Lower lobe of right lung (tissue), 2 donors: ENCODE results near the gene TMEM178A. TPM values are rescaled to one million over a fixed set of nuclear protein-coding genes. Genes with fewer than 3 reads are reported as not detected.

Source experiments
- ATAC-seq, 2 donors: fragments of 200-7000 bp; cut with Tn5 transposase; one replicate each; pipeline ENCODE4 v1.9.1; 2020 to 2022; ENCODE audit warnings: mild to moderate bottlenecking in 2 of 2, moderate library complexity in 2 of 2
- DNase-seq: peaks from one replicate; pipeline ENCODE4 v3.0.0-alpha.2; 2020
- H3K27ac ChIP-seq: fragments of 200-600 bp; one replicate; pipeline ENCODE4 v1.8.0; 2022
- H3K27me3 ChIP-seq: fragments of 200-600 bp; one replicate; pipeline ENCODE4 v1.8.0; 2022; ENCODE audit warnings: low read depth
- H3K36me3 ChIP-seq: fragments of 200-600 bp; one replicate; pipeline ENCODE4 v1.8.0; 2022; ENCODE audit warnings: mild to moderate bottlenecking
- H3K4me1 ChIP-seq: fragments of 200-600 bp; one replicate; pipeline ENCODE4 v1.8.0; 2022
- H3K4me3 ChIP-seq: fragments of 200-600 bp; one replicate; pipeline ENCODE4 v1.8.0; 2022; ENCODE audit warnings: mild to moderate bottlenecking
- H3K9me3 ChIP-seq: fragments of 200-600 bp; one replicate; pipeline ENCODE4 v1.8.0; 2022
- intact Hi-C: fragments of 100-400 bp; cut with DNase I; formaldehyde crosslinking; loops from one replicate; pipeline ENCODE4 v1.11.0; 2022
- total RNA-seq: library from RNA; stranded (reverse); fragmentation: NEBNext Ultra II Directional; extraction: Animal tissue kit (Norgen Biotek cat#: 25700); gene quantifications from one replicate; pipeline ENCODE4 v1.2.1, GENCODE V29; 2021
- TF ChIP-seq, protein P1 (sequence below): fragments of 200-600 bp; IDR thresholded peaks from one replicate; pipeline ENCODE4 v1.8.0; 2022; ENCODE audit warnings: antibody characterized with exemption, mild to moderate bottlenecking
- donor health status: DM: no; HTN: yes; CAD: no; lungs with severe emphysema.

Gene TMEM178A
- total RNA-seq, 1 donor from 2014 or later, result 3.2 TPM

DNA sequence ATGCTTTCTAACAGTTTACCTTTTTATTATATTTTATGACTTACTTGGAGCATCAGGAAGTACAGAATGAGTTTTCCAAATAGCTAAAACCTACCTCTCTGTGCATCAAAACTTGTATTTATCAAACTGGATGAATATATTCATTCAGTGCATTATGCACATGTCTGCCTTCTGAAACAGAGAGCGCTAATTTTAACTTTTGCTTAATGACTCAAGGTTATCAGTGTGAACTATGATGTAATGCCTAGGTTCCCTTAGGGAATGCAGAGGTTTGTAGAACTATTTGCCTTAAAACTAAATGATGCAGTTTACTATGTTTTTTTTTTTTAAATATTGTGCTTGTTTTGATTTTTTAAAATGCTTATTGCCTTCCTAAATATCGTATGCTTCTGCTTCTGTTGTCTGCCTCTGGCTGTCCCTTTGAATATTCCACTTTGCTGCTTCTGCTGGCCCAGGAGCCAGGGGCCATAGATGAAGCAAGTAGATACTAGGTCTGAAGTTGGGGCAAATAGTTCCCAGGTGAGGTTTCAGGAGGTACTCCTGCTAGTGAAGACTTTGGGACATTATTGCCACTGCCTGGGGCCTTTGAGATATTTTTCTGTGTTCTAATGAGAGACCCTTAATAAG lies 16.5 kb downstream of the TMEM178A start:
- Histone ChIP-seq H3K4me3 (no peak overlapping the region), H3K27ac (no peak overlapping the region), H3K9me3 (no peaks in the 10 kb centered on the region), H3K27me3 (no peaks in the 10 kb centered on the region), H3K36me3 (no peaks in the 10 kb centered on the region), H3K4me1 (no peaks in the 10 kb centered on the region)
- ATAC-seq, result no peak
- no peak for DNase-seq
- TF ChIP-seq, protein P1, sequence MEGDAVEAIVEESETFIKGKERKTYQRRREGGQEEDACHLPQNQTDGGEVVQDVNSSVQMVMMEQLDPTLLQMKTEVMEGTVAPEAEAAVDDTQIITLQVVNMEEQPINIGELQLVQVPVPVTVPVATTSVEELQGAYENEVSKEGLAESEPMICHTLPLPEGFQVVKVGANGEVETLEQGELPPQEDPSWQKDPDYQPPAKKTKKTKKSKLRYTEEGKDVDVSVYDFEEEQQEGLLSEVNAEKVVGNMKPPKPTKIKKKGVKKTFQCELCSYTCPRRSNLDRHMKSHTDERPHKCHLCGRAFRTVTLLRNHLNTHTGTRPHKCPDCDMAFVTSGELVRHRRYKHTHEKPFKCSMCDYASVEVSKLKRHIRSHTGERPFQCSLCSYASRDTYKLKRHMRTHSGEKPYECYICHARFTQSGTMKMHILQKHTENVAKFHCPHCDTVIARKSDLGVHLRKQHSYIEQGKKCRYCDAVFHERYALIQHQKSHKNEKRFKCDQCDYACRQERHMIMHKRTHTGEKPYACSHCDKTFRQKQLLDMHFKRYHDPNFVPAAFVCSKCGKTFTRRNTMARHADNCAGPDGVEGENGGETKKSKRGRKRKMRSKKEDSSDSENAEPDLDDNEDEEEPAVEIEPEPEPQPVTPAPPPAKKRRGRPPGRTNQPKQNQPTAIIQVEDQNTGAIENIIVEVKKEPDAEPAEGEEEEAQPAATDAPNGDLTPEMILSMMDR, result no peak
- intact Hi-C loops, result no loop called here

DNA sequence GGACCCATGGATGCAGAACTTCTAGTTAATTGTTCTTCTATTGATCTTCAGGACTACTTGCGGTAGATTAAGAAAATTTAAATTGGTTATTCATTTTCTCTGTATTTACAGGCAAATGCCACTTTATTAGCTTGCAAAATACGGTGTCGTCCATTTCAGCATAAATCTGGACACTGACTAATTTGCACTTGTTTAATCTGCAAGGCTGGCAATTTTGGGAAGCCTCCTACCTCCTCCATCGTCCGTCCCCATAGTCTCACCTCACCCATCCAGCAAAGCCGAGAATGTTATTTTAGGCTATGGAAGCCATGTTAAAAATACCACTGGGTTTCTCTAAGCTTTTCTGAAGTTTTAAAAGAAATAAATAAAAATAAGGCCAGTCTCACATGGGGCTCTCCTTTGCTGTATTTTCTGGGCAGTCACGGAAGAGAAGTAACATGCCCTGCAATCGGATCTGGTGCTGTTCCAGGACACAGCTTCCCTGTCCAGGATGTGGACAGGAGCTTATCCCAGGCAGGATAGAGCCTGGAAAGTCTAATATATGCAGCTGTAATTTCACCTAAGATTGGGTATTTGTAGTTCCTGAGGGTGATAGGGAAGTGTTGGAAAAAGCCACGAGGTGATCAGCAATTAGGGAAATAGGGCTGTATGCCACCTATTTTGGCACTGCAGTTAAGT lies 17.4 kb downstream of the TMEM178A start:
- Histone ChIP-seq H3K9me3 (no peaks in the 10 kb centered on the region), H3K4me3 (no peak overlapping the region), H3K27ac (no peak overlapping the region), H3K27me3 (no peaks in the 10 kb centered on the region), H3K36me3 (no peaks in the 10 kb centered on the region), H3K4me1 (no peaks in the 10 kb centered on the region)
- TF ChIP-seq, protein P1, result no peak
- no peak for DNase-seq
- ATAC-seq, result no peak
- intact Hi-C loops, result no loop called here

DNA sequence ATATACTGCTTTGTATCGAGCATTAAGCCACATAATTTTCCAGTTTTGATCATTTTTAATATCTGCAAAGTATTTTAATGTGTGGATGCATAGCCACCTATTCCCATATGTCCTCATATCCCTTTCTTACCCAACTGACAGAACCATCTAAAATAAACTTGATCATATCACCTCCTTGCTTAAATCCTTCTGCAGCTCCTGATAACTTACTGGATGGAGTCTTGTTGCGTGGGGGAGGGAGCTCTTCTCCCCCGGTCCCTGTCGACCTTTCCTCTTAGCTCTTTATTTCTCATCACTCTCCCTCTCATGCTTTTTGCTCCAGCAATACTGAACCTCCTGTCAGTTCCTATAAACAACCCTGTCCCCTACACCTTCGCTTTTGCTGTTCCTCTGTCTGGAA lies 18.7 kb downstream of the TMEM178A start:
- Histone ChIP-seq H3K36me3 (no peaks in the 10 kb centered on the region), H3K4me3 (no peak overlapping the region), H3K9me3 (no peaks in the 10 kb centered on the region), H3K4me1 (no peaks in the 10 kb centered on the region), H3K27me3 (no peaks in the 10 kb centered on the region), H3K27ac (no peak overlapping the region)
- no peak for ATAC-seq
- TF ChIP-seq, protein P1, result no peak
- intact Hi-C loops, result no loop called here
- DNase-seq, result no peak

DNA sequence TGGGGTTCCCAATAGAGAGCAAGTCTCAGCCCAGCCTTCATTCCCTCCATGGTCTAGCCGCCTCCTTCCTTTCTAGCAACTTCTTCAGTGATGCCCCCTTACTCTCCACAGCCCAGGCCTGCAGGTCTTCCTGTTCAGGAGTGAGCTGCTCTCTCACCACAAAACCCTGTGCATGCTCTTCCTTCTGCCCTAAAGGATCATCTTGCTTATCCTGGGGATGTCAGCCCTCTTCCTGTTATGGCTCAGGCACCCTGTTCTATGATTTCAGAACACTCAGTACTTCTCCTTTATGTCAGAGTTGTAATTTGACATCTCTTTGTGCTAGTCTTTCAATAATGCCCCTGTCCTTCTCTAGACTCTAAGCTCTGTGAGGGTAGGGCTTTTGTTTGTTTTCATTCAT lies 19.4 kb downstream of the TMEM178A start:
- Histone ChIP-seq H3K4me3 (no peak overlapping the region), H3K36me3 (no peaks in the 10 kb centered on the region), H3K27me3 (no peaks in the 10 kb centered on the region), H3K4me1 (no peaks in the 10 kb centered on the region), H3K9me3 (no peaks in the 10 kb centered on the region), H3K27ac (no peak overlapping the region)
- intact Hi-C loops, result no loop called here
- no peak for DNase-seq
- ATAC-seq, result no peak
- TF ChIP-seq, protein P1, result no peak

DNA sequence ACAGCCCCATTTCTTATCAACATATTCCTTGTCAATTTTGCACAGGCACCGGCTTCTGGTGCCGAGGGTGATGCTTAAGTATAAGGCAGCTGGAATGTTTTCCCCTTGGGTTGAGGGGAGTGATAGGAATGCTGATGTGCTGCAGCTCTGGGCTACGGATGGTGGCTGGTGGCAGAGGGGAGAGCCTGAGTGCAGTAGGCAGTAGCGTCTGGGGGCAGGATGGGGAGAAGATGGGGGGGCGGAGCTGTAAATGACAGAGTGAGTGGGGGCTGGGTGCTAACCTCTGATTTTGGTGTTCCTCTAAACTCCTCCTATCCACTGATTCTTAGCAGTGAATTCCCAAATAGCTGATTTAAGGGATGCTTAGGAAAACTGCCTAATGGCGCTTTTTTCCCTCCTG lies 20.7 kb downstream of the TMEM178A start:
- Histone ChIP-seq H3K27me3 (no peaks in the 10 kb centered on the region), H3K9me3 (no peaks in the 10 kb centered on the region), H3K4me1 (no peaks in the 10 kb centered on the region), H3K27ac (no peak overlapping the region), H3K4me3 (no peak overlapping the region), H3K36me3 (no peaks in the 10 kb centered on the region)
- DNase-seq, result no peak
- intact Hi-C loops, result no loop called here
- no peak for ATAC-seq
- TF ChIP-seq, protein P1, result no peak
